Measurements from ENCODE around the gene ELF2.

ELF2 gene

GRCh38 chr4:139144161-139144859 lies 32.7 kb downstream of the ELF2 start:
- Histone ChIP-seq H3K79me2 (ENCODE audit: control insufficient read depth, insufficient read depth, low read length, unreplicated experiment) (peaks cover 30% of the 10 kb centered on the region), H2AFZ (ENCODE audit: low read length, unreplicated experiment) (no peak overlapping the region), H3K27me3 (ENCODE audit: insufficient read depth, low read length) (no peaks in the 10 kb centered on the region), H3K27ac (ENCODE audit: low read depth, low read length) (no peak overlapping the region), H3K4me1 (ENCODE audit: control insufficient read depth, insufficient read depth, low read length, unreplicated experiment) (peaks cover 5% of the 10 kb centered on the region), H3K36me3 (ENCODE audit: insufficient read depth, low read length) (no peaks in the 10 kb centered on the region), H3K4me3 (ENCODE audit: low read depth, low read length) (no peak overlapping the region)

GRCh38 chr4:139142980-139143379 lies 34.0 kb downstream of the ELF2 start:
- H3K36me3 ChIP-seq (ENCODE audit: insufficient read depth, low read length), result no peaks in the 10 kb centered on the region
- peaks cover 5% of the 10 kb centered on the region for H3K4me1 ChIP-seq (ENCODE audit: control insufficient read depth, insufficient read depth, low read length, unreplicated experiment)
- no peak overlapping the region for H2AFZ ChIP-seq (ENCODE audit: low read length, unreplicated experiment)
- H3K79me2 ChIP-seq (ENCODE audit: control insufficient read depth, insufficient read depth, low read length, unreplicated experiment), result peaks cover 30% of the 10 kb centered on the region
- no peaks in the 10 kb centered on the region for H3K27me3 ChIP-seq (ENCODE audit: insufficient read depth, low read length)
- H3K27ac ChIP-seq (ENCODE audit: low read depth, low read length), result no peak overlapping the region
- no peak overlapping the region for H3K4me3 ChIP-seq (ENCODE audit: low read depth, low read length)

- Histone ChIP-seq H2AFZ (ENCODE audit: low read length, unreplicated experiment) (no peak overlapping the region), H3K27ac (ENCODE audit: low read depth, low read length) (no peak overlapping the region), H3K27me3 (ENCODE audit: insufficient read depth, low read length) (no peaks in the 10 kb centered on the region), H3K4me1 (ENCODE audit: control insufficient read depth, insufficient read depth, low read length, unreplicated experiment) (peaks cover 5% of the 10 kb centered on the region), H3K36me3 (ENCODE audit: insufficient read depth, low read length) (peaks cover 6% of the 10 kb centered on the region; the same call in 1 of the 2 replicates), H3K4me3 (ENCODE audit: low read depth, low read length) (no peak overlapping the region), H3K79me2 (ENCODE audit: control insufficient read depth, insufficient read depth, low read length, unreplicated experiment) (peaks cover 29% of the 10 kb centered on the region)
Observed at GRCh38 chr4:139142087-139142486, 34.9 kb downstream of the ELF2 start.

- Histone ChIP-seq H3K4me1 (ENCODE audit: control insufficient read depth, insufficient read depth, low read length, unreplicated experiment) (no peaks in the 10 kb centered on the region), H3K36me3 (ENCODE audit: insufficient read depth, low read length) (peaks cover 7% of the 10 kb centered on the region; the same call in 1 of the 2 replicates), H2AFZ (ENCODE audit: low read length, unreplicated experiment) (no peak overlapping the region)
Observed at GRCh38 chr4:139137763-139138162, 39.3 kb downstream of the ELF2 start.

GRCh38 chr4:139134403-139134802 lies 42.6 kb downstream of the ELF2 start:
- no peak overlapping the region for H3K4me3 ChIP-seq (ENCODE audit: low read depth, low read length)
- H3K27ac ChIP-seq (ENCODE audit: low read depth, low read length), result no peak overlapping the region
- peaks cover 7% of the 10 kb centered on the region; the same call in 1 of the 2 replicates for H3K36me3 ChIP-seq (ENCODE audit: insufficient read depth, low read length)
- H3K27me3 ChIP-seq (ENCODE audit: insufficient read depth, low read length), result no peaks in the 10 kb centered on the region
- no peaks in the 10 kb centered on the region for H3K79me2 ChIP-seq (ENCODE audit: control insufficient read depth, insufficient read depth, low read length, unreplicated experiment)
- peaks cover 7% of the 10 kb centered on the region for H3K4me1 ChIP-seq (ENCODE audit: control insufficient read depth, insufficient read depth, low read length, unreplicated experiment)
- no peak overlapping the region for H2AFZ ChIP-seq (ENCODE audit: low read length, unreplicated experiment)

More at GRCh38 chr4:139137763-139138162, 39.3 kb downstream of the ELF2 start:
- Histone ChIP-seq H3K4me3 (ENCODE audit: low read depth, low read length) (no peak overlapping the region), H3K79me2 (ENCODE audit: control insufficient read depth, insufficient read depth, low read length, unreplicated experiment) (peaks cover 5% of the 10 kb centered on the region), H3K27me3 (ENCODE audit: insufficient read depth, low read length) (no peaks in the 10 kb centered on the region), H3K27ac (ENCODE audit: low read depth, low read length) (no peak overlapping the region)

- Histone ChIP-seq H3K27ac (ENCODE audit: low read depth, low read length) (no peak overlapping the region), H3K79me2 (ENCODE audit: control insufficient read depth, insufficient read depth, low read length, unreplicated experiment) (no peaks in the 10 kb centered on the region), H3K4me1 (ENCODE audit: control insufficient read depth, insufficient read depth, low read length, unreplicated experiment) (peaks cover 7% of the 10 kb centered on the region), H3K27me3 (ENCODE audit: insufficient read depth, low read length) (no peaks in the 10 kb centered on the region), H3K36me3 (ENCODE audit: insufficient read depth, low read length) (no peaks in the 10 kb centered on the region), H2AFZ (ENCODE audit: low read length, unreplicated experiment) (no peak overlapping the region), H3K4me3 (ENCODE audit: low read depth, low read length) (no peak overlapping the region)
Observed at GRCh38 chr4:139131209-139131870, 45.7 kb downstream of the ELF2 start.

- no peak overlapping the region for H3K27ac ChIP-seq (ENCODE audit: low read depth, low read length)
- H3K4me3 ChIP-seq (ENCODE audit: low read depth, low read length), result no peak overlapping the region
- H3K4me1 ChIP-seq (ENCODE audit: control insufficient read depth, insufficient read depth, low read length, unreplicated experiment), result peaks cover 7% of the 10 kb centered on the region
- H3K36me3 ChIP-seq (ENCODE audit: insufficient read depth, low read length), result no peaks in the 10 kb centered on the region
- no peaks in the 10 kb centered on the region for H3K27me3 ChIP-seq (ENCODE audit: insufficient read depth, low read length)
- no peaks in the 10 kb centered on the region for H3K79me2 ChIP-seq (ENCODE audit: control insufficient read depth, insufficient read depth, low read length, unreplicated experiment)
- H2AFZ ChIP-seq (ENCODE audit: low read length, unreplicated experiment), result no peak overlapping the region
Observed at GRCh38 chr4:139129206-139129605, 47.8 kb downstream of the ELF2 start.

GRCh38 chr4:139126898-139127297 lies 50.1 kb downstream of the ELF2 start:
- no peak overlapping the region for H3K27ac ChIP-seq (ENCODE audit: low read depth, low read length)
- H3K36me3 ChIP-seq (ENCODE audit: insufficient read depth, low read length), result no peaks in the 10 kb centered on the region
- H3K4me3 ChIP-seq (ENCODE audit: low read depth, low read length), result no peak overlapping the region
- H2AFZ ChIP-seq (ENCODE audit: low read length, unreplicated experiment), result no peak overlapping the region
- H3K4me1 ChIP-seq (ENCODE audit: control insufficient read depth, insufficient read depth, low read length, unreplicated experiment), result peaks cover 7% of the 10 kb centered on the region
- H3K27me3 ChIP-seq (ENCODE audit: insufficient read depth, low read length), result no peaks in the 10 kb centered on the region
- H3K79me2 ChIP-seq (ENCODE audit: control insufficient read depth, insufficient read depth, low read length, unreplicated experiment), result no peaks in the 10 kb centered on the region

GRCh38 chr4:139123910-139124309 lies 53.1 kb downstream of the ELF2 start:
- no peak overlapping the region for H3K27ac ChIP-seq (ENCODE audit: low read depth, low read length)
- H3K36me3 ChIP-seq (ENCODE audit: insufficient read depth, low read length), result no peaks in the 10 kb centered on the region
- no peaks in the 10 kb centered on the region for H3K79me2 ChIP-seq (ENCODE audit: control insufficient read depth, insufficient read depth, low read length, unreplicated experiment)
- H2AFZ ChIP-seq (ENCODE audit: low read length, unreplicated experiment), result no peak overlapping the region
- no peaks in the 10 kb centered on the region for H3K27me3 ChIP-seq (ENCODE audit: insufficient read depth, low read length)
- H3K4me1 ChIP-seq (ENCODE audit: control insufficient read depth, insufficient read depth, low read length, unreplicated experiment), result no peaks in the 10 kb centered on the region
- no peak overlapping the region for H3K4me3 ChIP-seq (ENCODE audit: low read depth, low read length)

- Histone ChIP-seq H3K27me3 (ENCODE audit: insufficient read depth, low read length) (no peaks in the 10 kb centered on the region), H3K36me3 (ENCODE audit: insufficient read depth, low read length) (no peaks in the 10 kb centered on the region), H3K4me3 (ENCODE audit: low read depth, low read length) (no peak overlapping the region), H3K27ac (ENCODE audit: low read depth, low read length) (no peak overlapping the region), H3K4me1 (ENCODE audit: control insufficient read depth, insufficient read depth, low read length, unreplicated experiment) (no peaks in the 10 kb centered on the region), H3K79me2 (ENCODE audit: control insufficient read depth, insufficient read depth, low read length, unreplicated experiment) (no peaks in the 10 kb centered on the region), H2AFZ (ENCODE audit: low read length, unreplicated experiment) (no peak overlapping the region)
Observed at GRCh38 chr4:139118365-139118764, 58.7 kb downstream of the ELF2 start.

- no peak overlapping the region for H3K4me3 ChIP-seq (ENCODE audit: low read depth, low read length)
- no peaks in the 10 kb centered on the region for H3K79me2 ChIP-seq (ENCODE audit: control insufficient read depth, insufficient read depth, low read length, unreplicated experiment)
- no peaks in the 10 kb centered on the region for H3K4me1 ChIP-seq (ENCODE audit: control insufficient read depth, insufficient read depth, low read length, unreplicated experiment)
- H3K36me3 ChIP-seq (ENCODE audit: insufficient read depth, low read length), result no peaks in the 10 kb centered on the region
- H3K27ac ChIP-seq (ENCODE audit: low read depth, low read length), result no peak overlapping the region
- H3K27me3 ChIP-seq (ENCODE audit: insufficient read depth, low read length), result no peaks in the 10 kb centered on the region
- H2AFZ ChIP-seq (ENCODE audit: low read length, unreplicated experiment), result no peak overlapping the region
Observed at GRCh38 chr4:139115226-139115625, 61.8 kb downstream of the ELF2 start.
